Neural crest cell (in vitro differentiated cells): Measurements from ENCODE around the gene PLCH1. TPM values are rescaled to one million over a fixed set of nuclear protein-coding genes. Genes with fewer than 3 reads are reported as not detected.

Experiments used
- DNase-seq: peaks from one replicate; pipeline ENCODE4 v3.0.0; 2021; ENCODE audit warnings: low read depth, mixed read lengths, low spot score
- H3K27ac Mint-ChIP-seq: one replicate; pipeline ENCODE4 v1.8.0; 2021; ENCODE audit warnings: mild to moderate bottlenecking, mixed read lengths; ENCODE audit not compliant: unreplicated experiment
- H3K27me3 Mint-ChIP-seq: 2 replicates; pipeline ENCODE4 v1.8.0; 2021; ENCODE audit warnings: low read depth, mild to moderate bottlenecking, mixed read lengths
- H3K36me3 Mint-ChIP-seq: 2 replicates; pipeline ENCODE4 v1.8.0; 2021; ENCODE audit warnings: low read depth, mild to moderate bottlenecking, mixed read lengths
- H3K4me1 Mint-ChIP-seq: 2 replicates; pipeline ENCODE4 v1.8.0; 2021; ENCODE audit warnings: mixed read lengths
- H3K4me3 Mint-ChIP-seq: one replicate; pipeline ENCODE4 v1.8.0; 2021; ENCODE audit warnings: mild to moderate bottlenecking, mixed read lengths
- H3K9me3 Mint-ChIP-seq: 2 replicates; pipeline ENCODE4 v1.8.0; 2021; ENCODE audit warnings: mixed read lengths
- total RNA-seq: library from RNA; stranded (reverse); gene quantifications from 2 replicates; pipeline ENCODE4 v1.2.1, GENCODE V29; 2021
- TF ChIP-seq, protein P1 (sequence below): fragments of 200-600 bp; sonication (generic); conservative IDR thresholded peaks from 2 replicates; pipeline ENCODE4 v1.5.0; 2021; ENCODE audit warnings: antibody characterized with exemption, mild to moderate bottlenecking

Gene PLCH1
- total RNA-seq, 1 donor from 2014 or later = 22.4 TPM

DNA sequence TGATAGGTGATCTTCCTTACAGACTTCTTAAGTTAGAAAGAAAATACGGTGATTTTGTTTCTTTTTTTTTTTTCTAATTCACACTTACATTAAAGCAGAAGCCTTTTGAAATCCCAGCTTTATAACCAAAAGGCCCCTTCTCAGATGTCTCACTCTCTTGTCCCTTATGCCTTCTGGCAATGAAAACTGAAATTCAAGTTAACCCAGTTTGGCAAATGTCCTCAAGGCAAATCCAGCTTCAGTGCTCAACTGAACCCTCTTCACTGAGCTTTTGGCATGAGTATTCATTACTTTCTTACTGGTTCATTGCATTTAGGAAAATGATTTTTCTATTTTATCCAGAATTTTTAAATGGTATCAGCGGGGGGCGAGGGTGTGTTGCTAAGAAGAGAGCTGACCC lies 17.0 kb downstream of the PLCH1 start:
- no peak for DNase-seq
- H3K9me3 Mint-ChIP-seq = peaks cover 15% of the 10 kb centered on the region
- H3K27me3 Mint-ChIP-seq = no peaks in the 10 kb centered on the region
- H3K27ac Mint-ChIP-seq = no peak overlapping the region
- H3K4me3 Mint-ChIP-seq = no peak overlapping the region
- peaks cover 17% of the 10 kb centered on the region for H3K4me1 Mint-ChIP-seq
- H3K36me3 Mint-ChIP-seq = peaks cover 41% of the 10 kb centered on the region
- TF ChIP-seq, protein P1, sequence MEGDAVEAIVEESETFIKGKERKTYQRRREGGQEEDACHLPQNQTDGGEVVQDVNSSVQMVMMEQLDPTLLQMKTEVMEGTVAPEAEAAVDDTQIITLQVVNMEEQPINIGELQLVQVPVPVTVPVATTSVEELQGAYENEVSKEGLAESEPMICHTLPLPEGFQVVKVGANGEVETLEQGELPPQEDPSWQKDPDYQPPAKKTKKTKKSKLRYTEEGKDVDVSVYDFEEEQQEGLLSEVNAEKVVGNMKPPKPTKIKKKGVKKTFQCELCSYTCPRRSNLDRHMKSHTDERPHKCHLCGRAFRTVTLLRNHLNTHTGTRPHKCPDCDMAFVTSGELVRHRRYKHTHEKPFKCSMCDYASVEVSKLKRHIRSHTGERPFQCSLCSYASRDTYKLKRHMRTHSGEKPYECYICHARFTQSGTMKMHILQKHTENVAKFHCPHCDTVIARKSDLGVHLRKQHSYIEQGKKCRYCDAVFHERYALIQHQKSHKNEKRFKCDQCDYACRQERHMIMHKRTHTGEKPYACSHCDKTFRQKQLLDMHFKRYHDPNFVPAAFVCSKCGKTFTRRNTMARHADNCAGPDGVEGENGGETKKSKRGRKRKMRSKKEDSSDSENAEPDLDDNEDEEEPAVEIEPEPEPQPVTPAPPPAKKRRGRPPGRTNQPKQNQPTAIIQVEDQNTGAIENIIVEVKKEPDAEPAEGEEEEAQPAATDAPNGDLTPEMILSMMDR = no peak

DNA sequence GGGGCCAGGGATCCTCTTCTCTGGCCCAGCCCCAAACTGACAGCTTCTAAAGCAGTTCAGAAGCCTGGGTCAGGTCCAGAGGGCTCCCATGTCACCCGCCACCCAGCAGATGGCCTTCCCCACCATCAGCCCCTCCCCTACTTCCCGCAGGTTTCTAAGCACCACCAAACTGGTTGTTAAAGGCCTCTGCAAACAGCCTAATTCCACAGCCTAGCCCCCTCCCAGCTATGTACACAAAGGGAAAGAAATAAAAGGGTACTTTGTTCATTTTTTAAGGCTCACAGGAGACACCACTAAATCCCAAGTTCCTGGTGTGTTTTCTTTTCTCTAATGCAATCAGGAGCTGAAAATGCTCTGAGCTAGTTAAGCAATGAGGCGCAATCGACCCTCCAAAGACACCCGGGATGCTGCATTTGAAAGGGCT lies 30.6 kb downstream of the PLCH1 start:
- Mint-ChIP-seq H3K4me3 (peak overlapping the region; percentile 15), H3K27ac (peak overlapping the region; percentile 79), H3K4me1 (peaks cover 22% of the 10 kb centered on the region), H3K27me3 (no peaks in the 10 kb centered on the region), H3K36me3 (peaks cover 10% of the 10 kb centered on the region), H3K9me3 (no peaks in the 10 kb centered on the region)
- no peak for DNase-seq
- TF ChIP-seq, protein P1 = no peak

DNA sequence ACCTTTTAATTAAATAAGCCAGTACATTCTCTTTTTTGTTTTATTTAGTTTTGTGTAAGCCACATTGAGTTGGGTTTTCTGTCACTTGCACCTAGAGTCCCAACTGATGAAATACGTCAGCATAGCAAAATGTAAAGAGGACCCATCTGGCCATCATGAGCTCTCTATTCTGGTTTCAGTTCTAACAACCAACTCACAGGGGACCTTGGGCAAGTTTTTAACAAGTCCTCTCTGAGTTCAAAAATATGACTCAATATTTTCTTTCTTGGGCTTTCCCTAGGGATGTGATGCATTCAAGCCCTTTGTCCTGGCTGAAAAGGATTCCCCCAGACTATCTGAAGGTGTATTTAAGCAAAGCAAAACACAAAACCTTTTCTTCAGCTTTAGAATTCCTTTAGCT lies 32.9 kb downstream of the PLCH1 start:
- no peak for DNase-seq
- TF ChIP-seq, protein P1 = no peak
- Mint-ChIP-seq H3K4me1 (peaks cover 22% of the 10 kb centered on the region), H3K36me3 (no peaks in the 10 kb centered on the region), H3K4me3 (no peak overlapping the region), H3K27ac (no peak overlapping the region), H3K9me3 (no peaks in the 10 kb centered on the region), H3K27me3 (no peaks in the 10 kb centered on the region)

DNA sequence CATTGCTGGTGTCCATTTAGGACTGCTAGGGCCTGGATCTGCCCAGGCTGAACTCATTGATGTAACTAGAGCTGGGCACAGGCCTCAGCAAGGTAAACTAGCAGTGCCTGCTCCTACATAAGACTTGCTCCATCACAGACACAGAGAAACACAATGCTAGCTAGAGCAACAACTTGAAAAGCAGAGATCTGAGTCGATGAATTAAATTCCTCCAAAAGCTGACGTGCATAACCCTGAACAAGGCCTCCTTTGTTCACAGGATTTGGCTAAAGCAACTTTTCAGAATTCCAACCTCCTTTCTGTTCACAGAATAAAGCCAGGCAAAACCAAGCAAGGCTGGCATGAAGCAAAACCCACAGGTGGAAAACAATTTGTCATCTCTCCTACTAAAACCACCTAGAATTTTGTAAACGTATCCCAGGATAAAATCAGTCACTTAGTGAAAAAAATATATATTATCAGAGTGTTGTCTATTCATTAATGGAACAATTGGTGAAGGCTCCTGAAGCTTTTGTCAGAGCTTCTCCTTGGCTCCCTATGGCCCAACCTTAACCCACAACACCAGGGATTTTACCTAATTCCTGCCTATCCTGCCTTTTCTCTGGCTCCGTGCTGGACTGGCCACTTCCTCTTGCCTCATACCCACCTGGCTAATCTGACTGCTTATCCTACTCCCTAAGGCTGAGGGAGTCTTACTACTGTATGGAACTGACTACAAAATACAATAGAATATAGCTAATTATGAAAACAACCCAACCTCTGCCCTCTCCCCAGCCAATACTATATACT lies 39.9 kb downstream of the PLCH1 start:
- Mint-ChIP-seq H3K27ac (peak overlapping the region; percentile 91), H3K27me3 (no peaks in the 10 kb centered on the region), H3K36me3 (no peaks in the 10 kb centered on the region), H3K9me3 (no peaks in the 10 kb centered on the region), H3K4me3 (no peak overlapping the region), H3K4me1 (peaks cover 43% of the 10 kb centered on the region)
- no peak for DNase-seq
- TF ChIP-seq, protein P1 = no peak

DNA sequence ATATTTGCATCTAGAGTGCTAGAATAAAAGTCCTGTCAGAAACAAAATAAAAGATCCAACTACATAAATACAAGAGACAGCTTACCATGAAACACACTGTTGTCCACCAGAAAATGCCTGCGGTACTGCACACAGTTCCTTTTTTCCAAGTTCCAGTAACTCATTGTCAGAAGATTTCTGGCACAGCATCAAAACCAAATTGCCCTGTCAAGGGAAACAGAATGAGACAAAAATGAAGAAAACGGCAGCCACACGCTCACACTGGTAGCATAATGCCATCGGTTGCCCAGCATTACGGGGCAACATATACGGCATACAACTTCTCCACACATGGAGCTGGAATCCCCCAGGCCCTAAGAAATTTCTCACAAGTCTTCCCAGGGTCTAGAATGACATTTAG lies 40.8 kb downstream of the PLCH1 start:
- Mint-ChIP-seq H3K4me3 (no peak overlapping the region), H3K4me1 (peaks cover 43% of the 10 kb centered on the region), H3K27ac (peak overlapping the region; percentile 91), H3K9me3 (no peaks in the 10 kb centered on the region), H3K27me3 (no peaks in the 10 kb centered on the region), H3K36me3 (no peaks in the 10 kb centered on the region)
- TF ChIP-seq, protein P1 = no peak
- DNase-seq = no peak
